BLaER1 (cell line): ENCODE results near the gene CHODL.

Experiments
- H3K27ac ChIP-seq: shearing (Covaris generic); formaldehyde crosslinking; 2 replicates; pipeline ENCODE4 v1.8.1; 2022
- H3K27me3 ChIP-seq: shearing (Covaris generic); formaldehyde crosslinking; 2 replicates; pipeline ENCODE4 v1.8.1; 2022
- H3K36me3 ChIP-seq: shearing (Covaris generic); formaldehyde crosslinking; 2 replicates; pipeline ENCODE4 v1.8.1; 2022
- H3K4me1 ChIP-seq: shearing (Covaris generic); formaldehyde crosslinking; 2 replicates; pipeline ENCODE4 v1.8.1; 2022
- H3K4me2 ChIP-seq: shearing (Covaris generic); formaldehyde crosslinking; 2 replicates; pipeline ENCODE4 v1.8.1; 2022
- H3K4me3 ChIP-seq: shearing (Covaris generic); formaldehyde crosslinking; 2 replicates; pipeline ENCODE4 v1.8.1; 2022
- H3K9ac ChIP-seq: shearing (Covaris generic); formaldehyde crosslinking; 2 replicates; pipeline ENCODE4 v1.8.1; 2022
- H3K9me3 ChIP-seq: shearing (Covaris generic); formaldehyde crosslinking; 2 replicates; pipeline ENCODE4 v1.8.1; 2022
- H4K20me1 ChIP-seq: shearing (Covaris generic); formaldehyde crosslinking; 2 replicates; pipeline ENCODE4 v1.8.1; 2022
- Cebpa-rat ChIP-seq: shearing (Covaris generic); IDR thresholded peaks from 2 replicates; pipeline ENCODE4 v1.8.1; 2022

CHODL gene

DNA sequence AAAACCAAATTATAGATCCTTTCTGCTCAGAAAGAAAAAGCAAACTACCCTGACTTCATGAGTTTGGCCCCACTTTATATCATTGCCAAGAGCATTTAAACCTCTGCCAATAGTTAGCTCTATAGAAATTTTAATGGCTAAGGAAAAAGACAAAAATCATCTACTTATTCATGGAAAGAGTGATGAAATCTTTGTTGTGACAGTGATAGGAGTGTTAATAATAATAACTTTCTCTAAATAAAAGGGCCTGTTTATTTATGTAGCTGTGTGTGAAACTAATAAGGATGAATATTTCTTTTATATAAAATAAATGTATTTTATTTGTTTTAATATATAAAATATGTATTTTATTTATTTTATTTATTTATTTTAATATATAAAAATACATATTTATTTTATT is 6.4 kb downstream of the CHODL start:
- H3K36me3 ChIP-seq: no peaks in the 10 kb centered on the region
- no peak overlapping the region for H3K27ac ChIP-seq
- H4K20me1 ChIP-seq: no peaks in the 10 kb centered on the region
- H3K9me3 ChIP-seq: no peaks in the 10 kb centered on the region
- no peak overlapping the region for H3K4me3 ChIP-seq
- no peak overlapping the region for H3K9ac ChIP-seq
- H3K27me3 ChIP-seq: no peaks in the 10 kb centered on the region
- no peak overlapping the region for H3K4me2 ChIP-seq
- no peaks in the 10 kb centered on the region for H3K4me1 ChIP-seq
- TF ChIP-seq Cebpa-rat: no peak

DNA sequence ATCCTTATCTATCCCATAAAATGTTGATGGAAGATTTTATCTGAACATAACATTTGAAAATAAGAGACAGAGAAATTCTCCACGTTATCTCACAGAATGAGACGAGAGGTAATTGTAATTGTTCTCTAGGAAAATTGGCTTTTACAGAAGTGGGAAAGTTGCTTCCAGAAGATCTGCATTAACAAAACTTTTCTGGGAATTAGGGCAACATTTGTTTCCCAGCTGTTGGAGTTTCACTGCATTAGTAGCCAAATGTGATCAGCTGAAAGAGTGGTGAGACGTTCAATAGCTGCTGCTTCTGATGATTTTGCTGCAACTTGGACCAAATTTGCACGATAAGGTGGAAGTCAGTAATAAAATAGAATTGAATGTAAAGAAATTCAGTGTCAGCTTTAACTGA is 7.6 kb downstream of the CHODL start:
- Histone ChIP-seq H3K9ac (no peak overlapping the region), H3K27me3 (no peaks in the 10 kb centered on the region), H3K9me3 (no peaks in the 10 kb centered on the region), H3K36me3 (no peaks in the 10 kb centered on the region), H3K27ac (no peak overlapping the region), H3K4me1 (no peaks in the 10 kb centered on the region), H3K4me3 (no peak overlapping the region), H3K4me2 (no peak overlapping the region), H4K20me1 (no peaks in the 10 kb centered on the region)
- no peak for TF ChIP-seq Cebpa-rat

DNA sequence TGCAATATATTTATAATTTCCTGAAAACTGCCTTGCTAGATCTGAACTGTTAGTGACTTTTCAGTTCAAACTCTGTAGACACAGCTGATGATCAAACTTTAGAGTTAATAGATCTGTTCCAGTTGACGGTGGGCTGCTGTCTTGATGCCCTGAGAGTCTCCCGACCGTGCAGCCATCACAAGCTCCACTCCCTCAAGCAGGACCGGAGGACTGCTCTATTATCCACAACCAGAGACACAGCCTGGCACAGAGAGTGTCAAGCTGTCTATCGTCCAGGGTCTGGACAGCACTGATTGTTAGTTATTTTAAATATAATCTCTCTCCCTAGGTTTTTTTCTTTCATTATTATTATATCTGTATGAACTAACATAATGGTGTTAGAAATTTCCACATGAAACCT is 8.0 kb downstream of the CHODL start:
- no peak overlapping the region for H3K27ac ChIP-seq
- TF ChIP-seq Cebpa-rat: no peak
- no peaks in the 10 kb centered on the region for H4K20me1 ChIP-seq
- H3K9ac ChIP-seq: no peak overlapping the region
- no peaks in the 10 kb centered on the region for H3K27me3 ChIP-seq
- no peaks in the 10 kb centered on the region for H3K9me3 ChIP-seq
- H3K4me1 ChIP-seq: no peaks in the 10 kb centered on the region
- H3K36me3 ChIP-seq: no peaks in the 10 kb centered on the region
- no peak overlapping the region for H3K4me2 ChIP-seq
- no peak overlapping the region for H3K4me3 ChIP-seq

DNA sequence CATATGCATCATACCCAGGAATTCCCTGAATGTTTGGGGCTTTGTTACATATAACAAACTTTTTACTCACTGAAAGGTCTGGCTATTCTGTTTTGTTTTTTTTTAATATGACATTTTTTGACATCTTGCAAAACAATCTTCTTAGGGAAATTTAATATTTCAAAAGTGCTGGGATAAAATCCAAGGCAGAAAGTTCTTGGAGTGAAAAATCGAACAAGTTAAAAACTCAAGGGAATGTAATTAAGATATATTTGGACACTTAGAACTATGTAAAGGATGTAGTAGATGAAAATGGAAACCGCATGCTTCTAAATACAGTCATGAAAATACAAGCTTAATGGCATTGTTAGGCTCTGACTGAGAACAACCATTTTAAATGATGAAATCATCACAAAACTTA is 8.6 kb downstream of the CHODL start:
- no peak overlapping the region for H3K4me2 ChIP-seq
- H3K4me1 ChIP-seq: no peaks in the 10 kb centered on the region
- no peak overlapping the region for H3K4me3 ChIP-seq
- H3K27me3 ChIP-seq: no peaks in the 10 kb centered on the region
- H3K9ac ChIP-seq: no peak overlapping the region
- H3K9me3 ChIP-seq: no peaks in the 10 kb centered on the region
- no peaks in the 10 kb centered on the region for H3K36me3 ChIP-seq
- no peaks in the 10 kb centered on the region for H4K20me1 ChIP-seq
- H3K27ac ChIP-seq: no peak overlapping the region
- no peak for TF ChIP-seq Cebpa-rat

DNA sequence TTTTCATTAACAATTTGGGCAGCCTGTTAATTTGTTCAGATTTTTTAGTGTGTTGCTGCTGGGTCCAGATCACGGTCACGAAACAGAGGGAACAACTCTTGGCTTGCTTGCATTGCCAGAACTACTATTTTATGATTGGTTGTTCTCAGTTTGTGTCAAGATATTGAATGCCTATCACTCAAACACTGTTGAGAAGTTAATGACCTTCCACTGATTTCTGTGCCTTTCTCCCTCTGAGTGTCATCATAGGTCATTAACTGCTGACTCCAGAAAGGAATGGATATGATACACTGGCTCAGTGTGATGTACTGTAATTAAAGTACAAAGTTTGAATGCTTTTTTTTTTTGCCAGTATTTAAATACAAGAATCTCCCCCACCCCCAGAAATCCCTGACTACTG is 9.2 kb downstream of the CHODL start:
- H4K20me1 ChIP-seq: no peaks in the 10 kb centered on the region
- no peaks in the 10 kb centered on the region for H3K36me3 ChIP-seq
- no peaks in the 10 kb centered on the region for H3K4me1 ChIP-seq
- no peak overlapping the region for H3K4me3 ChIP-seq
- H3K27me3 ChIP-seq: no peaks in the 10 kb centered on the region
- no peak overlapping the region for H3K9ac ChIP-seq
- H3K4me2 ChIP-seq: no peak overlapping the region
- H3K27ac ChIP-seq: no peak overlapping the region
- no peak for TF ChIP-seq Cebpa-rat
- H3K9me3 ChIP-seq: no peaks in the 10 kb centered on the region

DNA sequence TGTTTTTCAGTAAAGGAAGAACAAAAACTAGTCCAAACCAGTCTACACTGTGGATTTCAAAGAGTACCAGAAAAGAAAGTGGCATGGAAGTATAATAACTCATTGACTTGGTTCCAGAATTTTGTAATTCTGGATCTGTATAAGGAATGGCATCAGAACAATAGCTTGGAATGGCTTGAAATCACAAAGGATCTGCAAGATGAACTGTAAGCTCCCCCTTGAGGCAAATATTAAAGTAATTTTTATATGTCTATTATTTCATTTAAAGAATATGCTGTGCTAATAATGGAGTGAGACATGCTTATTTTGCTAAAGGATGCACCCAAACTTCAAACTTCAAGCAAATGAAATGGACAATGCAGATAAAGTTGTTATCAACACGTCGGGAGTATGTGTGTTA is 21.3 kb downstream of the CHODL start:
- Histone ChIP-seq H3K27me3 (no peaks in the 10 kb centered on the region), H3K4me3 (no peak overlapping the region), H3K36me3 (no peaks in the 10 kb centered on the region), H3K27ac (no peak overlapping the region), H3K4me1 (no peaks in the 10 kb centered on the region), H4K20me1 (no peaks in the 10 kb centered on the region), H3K4me2 (no peak overlapping the region), H3K9ac (no peak overlapping the region), H3K9me3 (no peaks in the 10 kb centered on the region)
- no peak for TF ChIP-seq Cebpa-rat

DNA sequence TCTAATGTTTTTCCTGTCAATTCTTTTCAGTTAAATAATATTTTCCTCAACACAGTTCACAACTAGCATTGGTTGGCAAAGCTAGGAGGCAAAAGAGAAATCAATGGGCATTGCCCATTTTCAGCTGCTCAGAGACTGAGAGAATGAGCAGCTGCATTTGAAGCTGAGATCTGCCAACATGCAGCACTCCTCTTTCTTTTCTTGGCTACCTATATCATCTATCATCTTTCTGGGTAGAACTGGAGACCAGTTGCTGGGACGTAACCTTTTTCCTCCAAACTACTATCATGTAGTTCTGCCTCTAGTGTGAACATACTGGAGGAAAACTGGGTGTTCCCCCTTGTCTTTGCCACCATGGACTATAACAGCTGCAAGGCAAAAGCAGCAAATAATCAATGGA is 22.9 kb downstream of the CHODL start:
- Histone ChIP-seq H3K4me3 (no peak overlapping the region), H3K4me1 (no peaks in the 10 kb centered on the region), H3K9me3 (no peaks in the 10 kb centered on the region), H3K4me2 (no peak overlapping the region), H4K20me1 (no peaks in the 10 kb centered on the region), H3K9ac (no peak overlapping the region), H3K36me3 (no peaks in the 10 kb centered on the region), H3K27me3 (no peaks in the 10 kb centered on the region), H3K27ac (no peak overlapping the region)
- TF ChIP-seq Cebpa-rat: no peak

DNA sequence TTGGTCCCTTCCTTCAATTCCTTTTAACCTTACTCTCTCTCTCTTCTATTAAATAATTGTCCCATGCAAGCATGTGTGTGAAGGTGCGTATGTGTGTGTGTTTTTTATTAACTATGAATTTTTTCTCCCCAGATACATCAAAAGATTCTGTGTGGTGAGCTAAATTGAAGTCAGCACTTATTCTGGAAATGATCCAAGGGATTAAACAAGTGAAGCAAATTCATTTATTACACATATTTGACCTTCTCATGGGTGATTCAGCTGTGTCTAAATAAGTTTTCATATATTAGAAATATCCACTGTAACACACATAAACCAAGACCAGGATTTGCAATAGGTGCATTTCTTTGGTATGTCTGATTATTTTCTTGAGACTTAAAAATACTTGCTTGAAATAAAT is 24.3 kb downstream of the CHODL start:
- H3K4me3 ChIP-seq: no peak overlapping the region
- H3K4me1 ChIP-seq: no peaks in the 10 kb centered on the region
- TF ChIP-seq Cebpa-rat: no peak
- no peaks in the 10 kb centered on the region for H3K36me3 ChIP-seq
- no peaks in the 10 kb centered on the region for H3K9me3 ChIP-seq
- no peaks in the 10 kb centered on the region for H3K27me3 ChIP-seq
- H3K4me2 ChIP-seq: no peak overlapping the region
- no peaks in the 10 kb centered on the region for H4K20me1 ChIP-seq
- H3K9ac ChIP-seq: no peak overlapping the region
- no peak overlapping the region for H3K27ac ChIP-seq

DNA sequence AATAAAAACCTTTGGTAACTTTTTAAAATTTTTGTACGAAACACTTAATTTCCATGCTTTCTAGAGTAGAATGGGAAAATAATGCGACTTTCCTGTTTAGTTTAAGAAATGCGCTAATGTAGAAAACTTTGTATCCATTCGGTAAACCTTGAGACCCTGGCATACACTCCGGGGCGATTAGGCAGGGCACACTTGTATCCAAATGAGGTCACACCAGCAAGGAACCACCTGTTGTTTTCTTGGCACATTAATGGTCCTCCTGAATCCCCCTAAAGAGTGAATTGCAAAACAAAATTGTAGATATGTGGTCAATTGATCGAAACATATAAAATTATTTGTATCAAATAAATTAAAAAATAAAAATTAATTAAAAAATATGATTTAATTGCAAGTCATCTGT is 25.2 kb downstream of the CHODL start:
- H3K4me2 ChIP-seq: no peak overlapping the region
- H3K9ac ChIP-seq: no peak overlapping the region
- no peaks in the 10 kb centered on the region for H3K4me1 ChIP-seq
- no peak for TF ChIP-seq Cebpa-rat
- H3K27me3 ChIP-seq: no peaks in the 10 kb centered on the region
- H3K4me3 ChIP-seq: no peak overlapping the region
- no peaks in the 10 kb centered on the region for H3K36me3 ChIP-seq
- H3K9me3 ChIP-seq: no peaks in the 10 kb centered on the region
- no peaks in the 10 kb centered on the region for H4K20me1 ChIP-seq
- H3K27ac ChIP-seq: no peak overlapping the region

DNA sequence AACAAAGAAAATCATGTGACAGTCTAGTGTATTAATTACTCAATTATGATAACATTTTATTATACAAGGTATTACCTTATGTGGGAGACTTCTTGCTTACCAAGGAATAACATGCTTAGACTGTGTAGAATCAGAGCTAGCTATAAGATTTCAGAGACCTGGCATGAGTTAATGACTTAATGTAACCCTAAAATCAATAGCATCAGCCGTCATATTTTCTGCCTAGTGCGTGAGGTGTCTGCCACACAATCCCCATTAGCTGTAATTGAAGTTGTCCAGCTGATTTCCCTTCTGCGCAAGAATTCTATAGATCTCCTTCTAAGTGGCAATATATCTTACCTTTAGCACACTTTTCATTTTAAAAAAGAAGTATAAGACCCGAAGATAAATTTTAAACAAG is 28.8 kb downstream of the CHODL start:
- no peak for TF ChIP-seq Cebpa-rat
- no peak overlapping the region for H3K4me3 ChIP-seq
- no peak overlapping the region for H3K4me2 ChIP-seq
- no peak overlapping the region for H3K27ac ChIP-seq
- no peaks in the 10 kb centered on the region for H4K20me1 ChIP-seq
- H3K4me1 ChIP-seq: no peaks in the 10 kb centered on the region
- no peaks in the 10 kb centered on the region for H3K36me3 ChIP-seq
- no peak overlapping the region for H3K9ac ChIP-seq
- no peaks in the 10 kb centered on the region for H3K27me3 ChIP-seq
- no peaks in the 10 kb centered on the region for H3K9me3 ChIP-seq

DNA sequence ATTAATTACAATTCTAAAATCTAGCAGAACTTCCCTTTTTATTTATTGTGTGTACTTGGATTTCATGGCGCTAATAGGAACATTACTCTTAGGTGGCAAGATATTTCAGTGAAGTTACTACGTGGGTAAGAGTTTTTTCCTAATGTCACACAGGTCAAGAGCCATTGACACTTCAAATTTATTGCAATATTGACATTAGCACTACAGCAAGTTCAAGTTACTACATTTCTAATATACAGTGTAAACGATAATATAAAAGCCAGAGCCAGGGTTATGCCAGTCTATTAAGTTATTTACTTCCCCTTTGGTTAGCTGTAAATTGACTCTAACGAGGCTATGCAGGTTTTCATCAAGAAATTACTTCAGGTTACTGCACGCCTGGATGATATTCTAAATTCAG is 29.7 kb downstream of the CHODL start:
- no peaks in the 10 kb centered on the region for H3K27me3 ChIP-seq
- no peaks in the 10 kb centered on the region for H3K9me3 ChIP-seq
- no peak overlapping the region for H3K4me2 ChIP-seq
- no peaks in the 10 kb centered on the region for H3K4me1 ChIP-seq
- H3K36me3 ChIP-seq: no peaks in the 10 kb centered on the region
- TF ChIP-seq Cebpa-rat: no peak
- no peak overlapping the region for H3K27ac ChIP-seq
- H4K20me1 ChIP-seq: no peaks in the 10 kb centered on the region
- no peak overlapping the region for H3K9ac ChIP-seq
- no peak overlapping the region for H3K4me3 ChIP-seq
